HG03108 (cell line): Measurements from ENCODE around the gene SSTR4.

Source experiments
- ATAC-seq: cut with Tn5 transposase; IDR thresholded peaks from one replicate; pipeline ENCODE4 v1.9.1; 2021; ENCODE audit warnings: moderate library complexity; ENCODE audit not compliant: unreplicated experiment

The SSTR4 gene

DNA sequence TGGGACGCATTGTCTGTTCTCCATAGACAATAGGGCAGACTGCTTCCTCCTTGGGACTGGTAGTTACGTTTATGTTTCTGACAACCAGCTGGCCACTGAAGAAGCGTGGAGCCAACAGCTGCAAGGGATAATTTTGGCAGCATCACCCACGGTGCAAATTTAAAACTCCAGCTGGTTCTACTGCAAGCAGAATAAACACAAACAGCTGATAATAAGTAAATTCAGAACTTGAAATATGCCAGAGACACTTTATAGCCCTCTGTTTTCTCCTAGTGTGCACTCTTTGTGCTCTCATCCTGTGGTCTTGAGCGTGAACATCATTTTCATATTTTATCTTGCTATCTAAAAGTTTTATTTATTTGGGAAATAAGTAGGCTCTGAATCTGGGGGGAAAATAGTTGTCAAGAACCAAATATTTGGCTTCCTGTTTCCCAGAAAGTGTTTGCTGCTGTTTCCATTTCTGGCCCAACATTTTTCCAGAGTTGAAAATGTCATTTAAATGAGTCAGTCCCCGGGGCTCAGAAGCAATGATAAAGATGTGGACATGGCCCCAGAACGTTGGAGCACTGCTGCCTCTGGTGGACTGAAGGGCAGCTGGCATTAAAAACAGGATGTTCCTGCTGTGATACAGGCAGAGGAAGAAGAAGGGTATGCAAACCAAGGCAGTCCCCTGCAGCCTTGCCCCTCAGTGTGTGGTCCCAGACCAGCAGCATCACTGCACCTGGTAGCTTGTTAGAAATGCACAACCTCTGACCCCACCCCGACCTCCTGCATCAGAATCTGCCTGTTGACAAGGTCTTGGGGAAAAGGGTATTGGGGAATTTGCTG, 26.8 kb downstream of the SSTR4 start:
- ATAC-seq = no peak

DNA sequence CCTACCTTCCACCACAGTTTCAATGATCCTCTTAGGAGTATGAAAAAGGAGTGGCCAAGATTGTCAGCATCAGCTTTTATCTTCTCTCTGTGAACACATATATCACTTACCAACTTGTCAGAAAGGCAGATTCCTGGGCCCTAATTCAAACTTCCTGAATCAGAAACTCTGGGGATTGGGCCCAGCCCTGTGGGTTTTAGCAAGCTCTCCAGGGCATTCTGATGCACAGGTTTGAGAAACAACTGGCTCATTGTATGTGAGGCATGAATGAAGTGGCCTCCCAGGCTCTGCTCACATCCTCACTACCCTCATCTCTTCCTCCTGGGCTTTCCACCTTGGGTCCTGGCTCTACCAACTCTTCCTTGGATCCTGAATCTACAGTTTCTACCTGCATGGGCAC, 27.5 kb downstream of the SSTR4 start:
- ATAC-seq = no peak

DNA sequence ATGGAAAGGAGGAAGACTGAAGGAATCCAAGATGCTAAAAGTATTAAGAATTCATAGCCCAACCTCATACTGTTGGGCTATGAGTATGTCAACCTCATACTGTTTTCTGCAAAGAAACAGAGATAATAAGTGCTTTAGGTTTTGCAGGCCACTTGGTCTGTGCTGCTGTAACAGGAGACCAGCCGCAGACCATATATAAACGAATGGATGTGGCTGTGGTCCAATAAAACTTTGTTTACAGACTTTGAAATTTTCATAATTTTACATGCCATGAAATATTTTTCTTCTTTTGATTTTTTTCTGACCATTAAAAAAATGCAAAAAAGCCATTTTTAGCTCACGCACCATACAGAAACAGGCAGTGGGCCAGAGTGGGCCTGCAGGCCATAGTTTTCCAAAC, 28.1 kb downstream of the SSTR4 start:
- ATAC-seq = no peak

DNA sequence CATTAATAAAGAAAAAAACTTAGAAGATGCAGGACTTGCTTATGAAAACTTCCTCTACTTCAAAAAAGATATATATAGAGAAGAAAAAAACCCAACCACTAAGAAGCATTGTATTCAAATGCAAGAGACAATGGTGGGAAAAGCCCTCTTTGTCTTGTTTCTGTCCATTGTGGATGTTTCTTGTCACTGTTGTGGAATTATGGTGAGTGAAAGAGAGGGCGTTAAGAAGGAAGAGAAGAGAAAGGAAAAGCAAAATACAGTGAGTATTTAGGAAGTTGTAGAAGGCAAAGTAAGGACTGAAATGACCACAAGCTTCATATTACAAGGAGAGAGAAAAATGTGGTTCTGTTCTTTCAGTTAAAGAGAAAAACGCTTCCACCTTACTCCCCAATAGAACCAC, 28.5 kb downstream of the SSTR4 start:
- no peak for ATAC-seq

DNA sequence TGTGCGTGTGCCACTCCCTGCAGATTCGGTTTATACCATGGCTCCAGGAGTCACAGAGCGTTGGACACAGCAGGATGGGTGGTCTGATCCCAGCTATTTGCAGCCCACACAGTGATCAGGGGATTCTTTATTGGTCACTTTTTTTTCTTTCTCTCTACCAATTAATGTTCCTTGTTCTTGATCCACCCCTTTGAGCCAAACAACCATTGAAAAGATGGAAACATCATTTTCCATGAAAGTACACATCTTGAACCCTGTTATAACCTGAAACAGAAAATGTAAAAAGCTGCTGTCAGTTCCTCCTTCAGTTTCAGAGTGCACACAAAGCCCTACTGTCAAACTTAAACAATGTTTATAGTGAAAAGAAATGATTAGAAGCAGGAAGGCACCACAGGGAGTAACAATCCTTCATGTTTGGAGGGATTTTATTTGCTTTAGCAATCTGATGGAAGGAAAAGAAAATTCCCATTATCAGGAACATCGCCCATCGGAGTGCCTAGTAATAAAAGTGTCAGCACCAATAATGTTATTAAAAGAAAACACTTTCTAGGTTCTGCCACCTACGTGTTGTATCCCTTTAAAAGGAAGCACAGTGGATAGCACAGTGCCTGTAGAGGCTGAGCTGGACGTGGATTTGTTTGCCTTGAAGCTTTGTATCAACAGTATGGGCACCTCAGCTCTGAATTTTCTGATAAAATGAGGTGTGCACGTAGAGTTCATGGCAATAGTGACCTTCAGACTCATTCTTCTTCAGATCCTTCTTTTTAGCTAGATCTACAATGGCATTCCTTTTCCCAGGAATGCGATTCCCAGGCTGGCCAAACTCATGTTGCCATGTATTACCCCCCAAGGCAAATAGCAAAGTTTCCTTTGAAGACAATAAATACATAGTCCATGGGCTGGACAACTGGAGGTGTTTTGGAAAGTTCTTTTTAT, 30.4 kb downstream of the SSTR4 start:
- no peak for ATAC-seq

DNA sequence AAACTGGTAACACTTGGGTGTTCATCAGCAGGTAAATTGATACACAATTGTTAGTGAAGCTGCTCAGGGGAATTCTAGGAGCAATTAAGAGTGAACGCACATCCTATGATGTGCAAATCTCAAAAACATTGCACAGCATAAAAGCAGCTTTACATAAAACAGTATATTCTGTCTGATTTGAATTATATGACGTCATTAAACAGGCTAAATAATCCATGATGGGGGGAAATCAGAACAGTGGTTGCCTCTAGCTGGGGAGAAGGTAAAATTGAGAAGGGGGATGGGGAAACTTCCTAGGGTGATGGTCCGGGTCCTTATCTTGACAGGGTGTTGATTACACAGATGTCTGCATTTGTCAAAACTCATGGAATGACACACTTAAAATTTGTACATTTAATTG, 31.7 kb downstream of the SSTR4 start:
- no peak for ATAC-seq

DNA sequence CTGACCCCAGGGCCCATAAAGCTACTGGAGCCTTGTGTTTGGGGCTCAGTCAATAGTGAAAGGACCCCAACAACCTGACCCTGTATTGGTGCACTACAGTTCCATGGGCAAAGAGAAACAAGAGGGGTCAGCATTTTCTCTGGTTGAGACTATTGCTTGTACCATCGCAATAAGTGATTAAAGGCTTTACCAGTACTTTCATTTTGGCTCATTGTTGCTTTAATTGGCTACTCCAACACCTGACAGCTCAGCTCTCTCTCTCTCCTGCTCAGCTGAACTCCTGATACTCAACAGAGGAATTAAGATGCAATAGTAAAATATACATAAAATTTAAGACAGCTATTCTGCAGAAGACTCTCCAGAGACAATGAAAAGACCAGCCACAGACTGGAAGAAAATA, 33.2 kb downstream of the SSTR4 start:
- ATAC-seq = no peak

DNA sequence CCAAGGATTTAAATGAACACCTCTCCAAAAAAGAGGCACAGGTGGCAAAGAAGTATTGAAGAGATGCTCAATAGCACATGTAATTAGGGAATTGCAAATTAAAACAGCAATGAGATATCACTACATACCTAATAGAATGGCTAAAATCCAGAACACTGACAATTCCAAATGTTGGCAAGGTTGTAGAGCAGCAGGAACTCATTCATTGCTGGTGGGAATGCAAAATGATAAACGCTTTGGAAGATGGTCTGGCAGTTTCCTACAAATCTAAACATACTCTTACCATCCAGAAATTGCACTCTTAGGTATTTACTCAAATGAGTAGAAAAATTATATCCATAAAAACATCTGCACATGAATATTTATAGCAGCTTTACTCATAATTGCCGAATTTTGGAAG, 34.0 kb downstream of the SSTR4 start:
- ATAC-seq = no peak

DNA sequence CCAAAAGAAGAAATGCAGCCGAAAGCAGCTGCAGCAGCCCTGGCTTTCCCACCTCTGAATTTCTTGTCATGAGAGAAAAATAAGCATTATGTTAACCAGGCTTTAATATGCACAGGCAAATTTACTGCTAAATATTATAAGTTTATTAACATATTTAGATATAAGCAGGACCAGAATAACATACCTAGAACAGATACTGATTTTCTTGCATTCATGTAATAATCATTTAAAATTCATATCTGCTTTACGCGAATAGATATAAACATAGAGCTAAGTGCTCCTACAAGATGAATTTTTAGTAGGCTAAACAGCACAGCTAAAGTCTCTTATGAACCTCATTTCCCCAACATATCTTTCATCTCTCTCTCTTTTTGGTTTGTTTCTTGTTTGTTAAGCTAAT, 36.3 kb downstream of the SSTR4 start:
- ATAC-seq = no peak

DNA sequence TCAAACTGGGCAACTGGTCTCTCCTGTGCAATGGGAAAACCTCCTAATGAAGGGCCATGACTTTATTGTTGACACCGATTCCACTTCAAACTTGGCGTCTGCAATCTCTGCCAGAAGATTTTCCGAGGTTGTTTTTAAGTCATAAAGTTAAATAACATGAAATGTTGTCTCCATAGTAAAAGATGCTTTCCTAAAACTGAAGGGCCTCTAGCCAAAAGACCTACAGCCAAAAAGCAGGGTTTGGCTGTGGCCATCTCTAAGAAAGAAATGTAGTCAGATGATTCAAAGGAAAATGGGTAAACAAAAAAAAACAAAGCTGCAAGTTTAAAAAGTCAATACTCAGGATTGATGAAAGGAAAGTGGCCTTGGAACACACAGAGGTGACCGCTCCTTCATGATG, 36.9 kb downstream of the SSTR4 start:
- no peak for ATAC-seq

DNA sequence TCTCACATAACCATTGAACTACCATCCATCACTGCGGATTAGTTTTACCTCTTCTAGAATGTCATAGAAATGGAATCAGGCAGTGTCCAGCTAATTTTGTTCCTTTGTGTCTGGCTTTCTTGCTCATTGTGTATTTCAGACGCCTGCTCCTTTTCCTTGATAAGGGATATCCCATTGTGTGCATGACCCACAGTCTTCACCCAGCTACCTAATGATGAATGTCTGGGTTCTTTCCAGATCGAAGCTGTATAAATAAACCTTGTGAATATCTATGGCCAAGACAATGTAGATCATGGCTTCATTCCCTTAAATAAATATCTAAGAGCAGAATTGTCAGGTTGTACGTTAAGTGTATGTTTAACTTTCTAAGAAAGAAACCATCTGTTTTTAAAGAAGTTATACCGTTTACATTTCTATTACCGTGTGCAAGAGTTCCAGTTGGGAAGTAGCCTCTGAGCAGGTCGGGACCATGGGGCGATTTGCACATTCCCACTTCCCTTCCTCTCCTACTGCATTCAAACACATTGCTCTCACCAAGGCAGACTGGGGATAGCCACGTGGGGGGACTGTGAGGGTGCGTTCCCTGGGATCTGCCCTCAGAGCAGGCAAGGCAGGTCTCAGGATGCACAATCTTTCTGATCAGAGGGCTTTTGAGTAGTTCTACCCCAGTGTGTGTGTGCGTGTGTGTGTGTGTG, 37.9 kb downstream of the SSTR4 start:
- ATAC-seq = no peak

DNA sequence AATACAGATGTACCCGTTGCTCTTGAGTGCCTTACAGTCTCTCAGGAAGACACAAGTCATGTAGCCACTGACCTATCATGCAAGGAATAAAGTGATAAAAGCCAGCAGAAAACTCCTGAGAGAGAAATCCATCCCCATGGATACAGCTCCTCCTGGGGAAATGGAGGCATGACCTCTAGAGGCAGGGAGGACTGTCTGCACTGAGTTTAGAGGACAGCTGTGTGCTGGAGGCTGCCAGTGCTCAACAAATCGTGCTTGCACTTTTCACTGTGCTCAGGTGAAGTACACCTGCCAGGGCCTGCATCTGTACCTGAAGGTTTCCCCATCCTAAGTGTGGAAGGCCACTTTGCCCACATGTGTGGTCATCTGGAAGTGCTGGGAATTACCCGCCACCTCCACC, 38.9 kb downstream of the SSTR4 start:
- no peak for ATAC-seq

DNA sequence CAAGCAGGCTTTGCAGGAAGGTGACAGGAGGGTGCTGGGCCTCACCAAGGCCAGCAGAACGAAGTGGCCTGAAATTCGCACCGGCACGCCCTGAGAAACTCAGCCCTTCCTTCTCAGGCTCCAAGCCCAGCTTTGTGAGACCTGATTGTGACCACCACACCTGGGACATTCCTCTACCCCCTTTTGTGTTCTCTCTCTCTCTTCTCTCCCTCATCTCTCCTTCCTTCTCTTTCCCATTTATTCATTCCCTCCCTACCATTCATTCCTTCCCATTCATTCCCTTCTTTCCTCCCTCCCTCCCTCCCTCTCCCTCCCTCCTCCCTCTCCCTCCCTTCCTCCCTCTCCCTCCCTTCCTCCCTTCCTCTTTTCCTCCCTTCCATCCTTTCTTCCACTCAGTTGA, 42.2 kb downstream of the SSTR4 start:
- ATAC-seq = no peak

DNA sequence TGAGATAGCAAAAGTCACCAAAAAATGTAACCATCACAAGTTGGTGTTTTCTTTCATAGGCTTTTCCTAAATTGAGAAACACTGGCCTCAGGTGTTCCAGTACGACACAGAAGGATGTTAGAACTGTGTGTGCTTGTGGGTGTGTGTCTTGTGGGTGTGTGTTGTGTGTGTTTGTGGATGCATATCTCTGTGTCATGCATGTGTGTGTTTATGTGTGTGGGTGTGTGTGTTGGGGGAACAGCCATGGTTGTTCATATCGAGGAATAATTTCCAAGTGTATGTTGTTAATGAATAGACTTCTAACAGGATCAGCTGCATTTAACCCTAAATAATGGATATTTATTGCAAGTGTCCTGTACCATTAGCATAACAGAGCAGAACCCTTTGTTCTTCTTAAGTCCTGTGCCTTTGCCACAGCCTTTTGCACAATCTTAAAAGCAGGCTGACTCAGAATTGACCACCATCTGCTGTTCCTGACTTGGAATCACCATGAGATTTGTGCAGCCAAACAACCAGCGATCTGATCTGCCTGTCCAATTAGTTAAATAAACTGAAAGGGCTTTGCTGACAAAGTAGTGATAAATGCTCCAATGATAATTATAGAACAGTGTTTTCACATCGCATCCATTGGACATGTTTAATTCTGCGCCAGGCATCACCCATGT, 43.4 kb downstream of the SSTR4 start:
- no peak for ATAC-seq

DNA sequence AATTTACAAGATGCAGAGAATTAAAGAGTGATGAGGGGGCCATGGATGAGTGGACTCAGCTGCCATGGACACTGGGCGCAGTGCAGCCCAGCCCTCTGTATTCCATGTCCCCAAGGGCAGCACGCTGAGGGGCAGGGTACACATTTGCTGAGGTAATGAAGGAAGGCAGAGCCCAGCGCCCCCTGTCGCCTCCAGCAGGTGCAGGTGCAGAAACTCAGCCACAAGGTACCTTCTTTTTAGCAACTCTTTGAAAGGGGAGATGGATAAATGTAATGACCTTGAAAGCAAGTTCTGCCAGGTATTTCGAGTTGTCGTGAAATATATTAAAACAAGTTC, 43.9 kb downstream of the SSTR4 start:
- ATAC-seq = no peak

DNA sequence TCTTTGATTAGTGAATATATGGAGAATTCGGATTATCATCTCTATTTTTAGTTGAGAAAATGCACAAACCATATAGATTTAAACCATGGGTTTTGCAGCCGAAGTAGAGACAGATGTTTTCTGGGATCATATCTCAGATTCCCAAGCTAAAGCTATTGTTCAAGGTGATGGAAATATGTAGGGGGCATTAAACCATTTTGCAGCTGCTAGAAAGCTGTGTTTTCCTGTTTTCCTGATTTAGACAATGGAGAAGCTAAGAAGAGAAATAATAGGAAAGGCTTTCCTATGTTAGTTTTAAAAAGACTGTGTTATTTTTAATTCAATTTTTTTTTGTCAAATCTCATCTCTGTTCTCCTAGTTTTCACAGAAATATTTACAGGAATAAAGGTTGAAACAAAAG, 44.8 kb downstream of the SSTR4 start:
- no peak for ATAC-seq

DNA sequence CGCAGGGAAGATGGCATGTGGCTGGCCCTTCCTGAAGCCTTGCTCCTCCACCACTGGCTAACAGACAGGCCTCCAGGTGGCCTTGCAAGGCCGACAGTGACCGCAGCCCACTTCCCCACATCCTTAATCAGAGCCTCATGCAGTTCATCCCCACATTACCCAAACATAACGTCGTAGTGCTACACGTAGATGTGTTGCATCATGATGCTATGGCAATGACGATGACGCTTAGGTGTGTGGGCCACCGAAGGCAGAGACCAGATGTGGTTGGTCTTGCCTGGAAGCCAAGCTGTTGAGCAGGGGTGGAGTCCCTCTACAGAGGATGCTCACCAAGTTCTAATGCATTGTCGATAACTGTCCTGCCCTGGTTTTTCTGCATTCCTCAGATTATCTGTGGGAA, 45.4 kb downstream of the SSTR4 start:
- ATAC-seq = no peak

DNA sequence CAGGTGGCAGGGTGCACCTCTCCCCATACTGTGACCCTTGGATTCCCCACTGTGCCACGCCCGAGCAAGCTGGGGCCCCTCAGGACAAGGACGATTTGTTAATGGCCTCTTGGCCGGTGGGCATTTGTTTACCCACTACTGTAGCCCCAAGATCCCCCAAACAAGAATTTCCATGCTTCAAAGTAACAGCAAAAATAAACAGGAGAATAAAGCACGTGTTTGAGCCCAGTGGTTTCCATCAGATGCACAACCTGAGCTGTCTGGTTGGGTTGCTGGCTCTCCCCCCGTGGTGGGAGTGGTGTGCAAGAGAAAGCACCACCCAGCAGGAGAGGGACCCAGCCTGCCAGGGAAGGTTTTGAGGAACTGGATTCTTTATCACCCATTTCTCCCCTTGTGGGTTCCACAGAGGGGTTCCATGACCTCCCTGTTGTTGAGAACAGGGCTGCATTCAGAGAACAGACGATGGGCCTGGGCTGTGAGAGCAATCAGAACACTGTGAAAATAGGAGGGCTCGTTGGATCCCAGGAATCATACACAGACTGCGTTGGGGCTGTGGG, 46.2 kb downstream of the SSTR4 start:
- no peak for ATAC-seq

DNA sequence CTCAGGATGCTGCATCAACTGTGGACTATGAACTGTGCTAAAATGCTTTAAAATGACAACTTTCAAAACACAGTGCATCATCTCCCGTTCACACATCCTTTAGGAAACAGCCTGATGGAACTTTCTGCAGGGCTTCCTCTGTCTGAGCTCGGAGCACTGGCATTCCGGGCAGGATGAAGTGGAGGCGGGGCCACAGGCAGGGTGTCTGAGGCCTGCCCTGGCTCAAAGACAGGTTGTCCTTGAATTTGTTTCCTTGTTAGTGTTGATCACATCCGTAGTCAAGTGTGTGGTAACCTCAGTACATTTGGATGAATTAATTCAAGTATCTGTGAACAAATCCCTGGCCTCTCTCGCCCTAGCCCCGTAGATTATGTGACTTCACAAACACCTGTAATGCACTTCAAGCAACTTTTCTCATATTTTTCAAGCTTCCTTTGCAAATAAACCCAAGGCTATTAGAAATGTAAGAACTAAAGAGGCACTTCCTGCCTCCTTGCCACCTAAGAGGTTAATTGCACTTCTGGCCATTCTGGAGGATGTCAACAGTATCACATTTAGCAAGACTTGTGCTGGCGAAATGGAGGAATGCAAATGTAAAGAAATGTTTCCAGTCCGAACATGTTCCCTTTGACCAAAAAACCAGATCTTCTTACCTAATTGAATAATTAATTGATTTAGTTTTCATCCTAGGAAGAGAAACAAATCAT, 47.9 kb downstream of the SSTR4 start:
- ATAC-seq = no peak

DNA sequence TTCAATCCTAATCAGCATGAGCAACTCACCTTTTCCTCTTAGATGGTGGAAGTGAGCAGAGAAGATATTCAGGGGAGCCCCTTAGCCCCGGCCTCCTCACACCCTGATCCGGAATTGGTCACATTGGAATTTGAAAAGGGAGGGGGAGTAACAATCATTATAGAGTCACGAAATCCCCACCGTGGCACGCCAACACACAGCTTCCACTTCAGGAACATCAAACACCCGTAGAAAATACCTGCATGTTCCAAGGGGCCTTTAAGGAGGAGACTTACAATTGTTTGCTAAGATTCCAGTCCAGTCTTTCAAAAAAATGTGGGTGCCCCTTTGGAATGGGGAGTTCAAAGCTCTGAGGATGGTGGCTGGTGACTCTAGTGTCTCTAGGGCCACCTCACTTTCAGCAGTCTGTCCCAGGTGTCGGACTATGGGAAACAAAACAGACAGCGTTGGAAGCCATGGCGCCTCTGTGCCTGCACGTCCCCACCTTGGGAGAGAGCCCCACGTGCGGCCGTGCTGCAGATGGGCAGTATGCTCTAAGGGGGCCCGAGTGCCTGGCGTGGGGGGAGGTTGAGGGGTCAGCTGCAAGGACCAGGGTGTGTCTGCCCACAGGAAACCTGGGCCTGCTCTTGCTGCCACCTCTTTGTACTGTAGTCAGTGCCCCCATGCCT, 48.6 kb downstream of the SSTR4 start:
- no peak for ATAC-seq
